Neural cell (in vitro differentiated cells): ENCODE measurements around the gene MYADML2. TPM values are rescaled to one million over a fixed set of nuclear protein-coding genes. Genes with fewer than 3 reads are reported as not detected.

Source experiments
- H2AFZ ChIP-seq: fragments of 200-600, 300-800 bp; sonication (generic), shearing (Covaris generic); 2 replicates; pipeline ENCODE4 v1.6.0; 2014; ENCODE audit warnings: low read depth, mild to moderate bottlenecking, antibody characterized with exemption, low read length, moderate library complexity
- H3F3A ChIP-seq: fragments of 200-600 bp; shearing (Covaris generic); 2 replicates; pipeline ENCODE4 v1.6.1; 2016; ENCODE audit warnings: mild to moderate bottlenecking, moderate library complexity, mixed read lengths, antibody characterized with exemption, low read length; ENCODE audit not compliant: insufficient read depth, poor library complexity, severe bottlenecking
- H3K27ac ChIP-seq: fragments of 200-600, 300-800 bp; sonication (generic), shearing (Covaris generic); 2 replicates; pipeline ENCODE4 v1.5.1; 2014; ENCODE audit warnings: mild to moderate bottlenecking, low read length, moderate library complexity
- H3K27me3 ChIP-seq: fragments of 300-800, 200-600 bp; sonication (generic), shearing (Covaris generic); 2 replicates; pipeline ENCODE4 v1.6.0; 2014; ENCODE audit warnings: mild to moderate bottlenecking, low read depth, low read length, moderate library complexity; ENCODE audit not compliant: insufficient read depth
- H3K36me3 ChIP-seq: fragments of 300-800, 200-600 bp; sonication (generic), shearing (Covaris generic); 2 replicates; pipeline ENCODE4 v1.5.1; 2014; ENCODE audit warnings: mild to moderate bottlenecking, antibody characterized with exemption, low read length, moderate library complexity; ENCODE audit not compliant: insufficient read depth
- H3K4me2 ChIP-seq: fragments of 300-800, 200-600 bp; sonication (generic), shearing (Covaris generic); 2 replicates; pipeline ENCODE4 v1.6.0; 2014; ENCODE audit warnings: mild to moderate bottlenecking, low read length
- H3K4me3 ChIP-seq: fragments of 300-800, 200-600 bp; sonication (generic), shearing (Covaris generic); 2 replicates; pipeline ENCODE4 v1.5.1; 2014; ENCODE audit warnings: mild to moderate bottlenecking, low read length, moderate library complexity
- H3K79me2 ChIP-seq: fragments of 200-600 bp; shearing (Covaris generic); replicated peaks from 2 replicates; pipeline ENCODE4 v1.6.0; 2014; ENCODE audit warnings: mild to moderate bottlenecking, low read length, moderate library complexity; ENCODE audit not compliant: insufficient read depth
- H3K9ac ChIP-seq: fragments of 300-800, 200-600 bp; sonication (generic), shearing (Covaris generic); 2 replicates; pipeline ENCODE4 v1.6.1; 2016; ENCODE audit warnings: mild to moderate bottlenecking, low read length, mixed read lengths
- H3K9me2 ChIP-seq: fragments of 200-600 bp; shearing (Covaris generic); 2 replicates; pipeline ENCODE4 v1.6.1; 2016; ENCODE audit warnings: mild to moderate bottlenecking, low read length, mixed read lengths; ENCODE audit not compliant: insufficient read depth
- H3K9me3 ChIP-seq: fragments of 200-600, 300-800 bp; sonication (generic), shearing (Covaris generic); 2 replicates; pipeline ENCODE4 v1.6.1; 2016; ENCODE audit warnings: mild to moderate bottlenecking, mixed run types, low read length, moderate library complexity, mixed read lengths
- H4K20me1 ChIP-seq: fragments of 200-600 bp; shearing (Covaris generic); 2 replicates; pipeline ENCODE4 v1.6.1; 2016; ENCODE audit warnings: mild to moderate bottlenecking, mixed run types; ENCODE audit not compliant: insufficient read depth
- EP300 ChIP-seq: fragments of 450-650 bp; conservative IDR thresholded peaks from 2 replicates; pipeline ENCODE4 v1.6.1; 2014; ENCODE audit warnings: antibody characterized with exemption, mild to moderate bottlenecking, moderate library complexity; ENCODE audit not compliant: poor library complexity, severe bottlenecking
- EZH2 ChIP-seq: fragments of 200-600, 300-800 bp; shearing (Covaris generic), sonication (generic); IDR thresholded peaks from 2 replicates; pipeline ENCODE4 v1.6.1; 2014; ENCODE audit warnings: antibody characterized with exemption, low read length, borderline replicate concordance, mild to moderate bottlenecking; ENCODE audit not compliant: insufficient read depth, poor library complexity, severe bottlenecking
- MXI1 ChIP-seq: fragments of 450-650 bp; conservative IDR thresholded peaks from 2 replicates; pipeline ENCODE4 v1.6.1; 2014; ENCODE audit warnings: antibody characterized with exemption, mild to moderate bottlenecking; ENCODE audit not compliant: poor library complexity, severe bottlenecking
- POLR2AphosphoS5 ChIP-seq: IDR thresholded peaks from 2 replicates; pipeline ENCODE4 v1.6.1; 2012
- RAD21 ChIP-seq: fragments of 450-650 bp; conservative IDR thresholded peaks from 2 replicates; pipeline ENCODE4 v1.6.1; 2014; ENCODE audit warnings: antibody characterized with exemption, mild to moderate bottlenecking, moderate library complexity
- TAF1 ChIP-seq: IDR thresholded peaks from 2 replicates; pipeline ENCODE4 v1.6.1; 2012; ENCODE audit warnings: low read depth
- polyA plus RNA-seq: library from polyadenylated mRNA; depleted of rRNA; stranded (reverse); fragments of >200 nt; gene quantifications from 2 replicates; pipeline ENCODE4 v1.2.3, GENCODE V29; 2014
- TF ChIP-seq, protein P1 (sequence below): IDR thresholded peaks from 2 replicates; pipeline ENCODE4 v1.6.1; 2012; ENCODE audit warnings: borderline replicate concordance
- TF ChIP-seq, protein P2 (sequence below): fragments of 450-650 bp; IDR thresholded peaks from 2 replicates; pipeline ENCODE4 v1.5.1; 2014; ENCODE audit warnings: antibody characterized with exemption, mild to moderate bottlenecking, moderate library complexity; ENCODE audit not compliant: poor library complexity, severe bottlenecking

The MYADML2 gene
- polyA plus RNA-seq, 1 donor from 2014 or later: 1.1 TPM

DNA sequence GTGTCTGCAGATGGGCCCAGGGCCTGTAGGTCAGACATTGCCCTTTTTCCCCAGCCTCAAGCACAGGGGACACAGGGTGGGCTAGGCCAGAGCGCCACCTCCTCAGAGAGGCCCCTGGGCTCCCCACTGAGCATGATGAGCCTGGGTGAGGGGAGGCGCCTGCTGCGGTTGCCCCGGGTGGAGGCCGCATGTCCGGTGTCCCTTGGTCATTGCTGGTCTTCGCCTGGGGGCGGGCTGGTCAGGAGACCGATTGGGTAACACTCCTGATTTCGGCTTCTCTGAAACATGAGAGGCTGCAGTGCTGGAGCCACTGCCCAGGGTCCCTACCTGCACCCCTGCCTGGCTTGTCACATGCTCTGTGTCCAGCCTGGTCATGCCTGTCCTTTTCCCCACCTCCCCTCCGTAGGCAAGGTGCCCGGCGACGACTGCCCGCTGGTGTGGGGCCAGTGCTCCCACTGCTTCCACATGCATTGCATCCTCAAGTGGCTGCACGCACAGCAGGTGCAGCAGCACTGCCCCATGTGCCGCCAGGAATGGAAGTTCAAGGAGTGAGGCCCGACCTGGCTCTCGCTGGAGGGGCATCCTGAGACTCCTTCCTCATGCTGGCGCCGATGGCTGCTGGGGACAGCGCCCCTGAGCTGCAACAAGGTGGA lies 47.4 kb downstream of the MYADML2 start:
- Histone ChIP-seq H3K36me3 (no peaks in the 10 kb centered on the region), H3K9ac (no peak overlapping the region), H2AFZ (no peak overlapping the region), H4K20me1 (no peaks in the 10 kb centered on the region), H3K79me2 (no peaks in the 10 kb centered on the region), H3K4me3 (no peak overlapping the region), H3K4me2 (no peak overlapping the region), H3K9me2 (no peaks in the 10 kb centered on the region), H3K9me3 (no peaks in the 10 kb centered on the region), H3K27ac (no peak overlapping the region), H3F3A (no peaks in the 10 kb centered on the region), H3K27me3 (peaks cover 19% of the 10 kb centered on the region)
- TF ChIP-seq POLR2AphosphoS5: no peak
- TF ChIP-seq EZH2: no peak

DNA sequence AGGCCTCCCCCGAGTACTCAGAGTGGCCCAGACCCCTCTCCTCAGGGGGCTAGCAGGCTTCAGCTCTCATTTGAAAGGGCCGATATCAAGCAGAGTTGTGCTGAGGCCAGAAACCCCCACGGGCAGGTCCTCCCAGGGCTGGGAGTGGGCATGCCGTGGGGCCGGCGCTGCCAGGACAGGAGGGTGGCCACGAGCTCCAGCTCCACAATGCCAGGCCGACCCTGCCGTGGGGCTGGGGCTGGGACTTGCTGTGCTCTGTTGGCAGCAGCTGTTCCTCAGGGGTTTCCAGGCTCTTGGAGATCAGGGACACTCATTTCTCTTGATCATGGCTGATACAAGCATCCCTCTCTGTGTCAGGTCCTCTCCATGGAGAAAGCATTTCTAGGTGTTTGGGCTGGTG lies 48.1 kb downstream of the MYADML2 start:
- no peak overlapping the region for H3K27ac ChIP-seq
- H3K36me3 ChIP-seq: no peaks in the 10 kb centered on the region
- no peak overlapping the region for H3K4me2 ChIP-seq

DNA sequence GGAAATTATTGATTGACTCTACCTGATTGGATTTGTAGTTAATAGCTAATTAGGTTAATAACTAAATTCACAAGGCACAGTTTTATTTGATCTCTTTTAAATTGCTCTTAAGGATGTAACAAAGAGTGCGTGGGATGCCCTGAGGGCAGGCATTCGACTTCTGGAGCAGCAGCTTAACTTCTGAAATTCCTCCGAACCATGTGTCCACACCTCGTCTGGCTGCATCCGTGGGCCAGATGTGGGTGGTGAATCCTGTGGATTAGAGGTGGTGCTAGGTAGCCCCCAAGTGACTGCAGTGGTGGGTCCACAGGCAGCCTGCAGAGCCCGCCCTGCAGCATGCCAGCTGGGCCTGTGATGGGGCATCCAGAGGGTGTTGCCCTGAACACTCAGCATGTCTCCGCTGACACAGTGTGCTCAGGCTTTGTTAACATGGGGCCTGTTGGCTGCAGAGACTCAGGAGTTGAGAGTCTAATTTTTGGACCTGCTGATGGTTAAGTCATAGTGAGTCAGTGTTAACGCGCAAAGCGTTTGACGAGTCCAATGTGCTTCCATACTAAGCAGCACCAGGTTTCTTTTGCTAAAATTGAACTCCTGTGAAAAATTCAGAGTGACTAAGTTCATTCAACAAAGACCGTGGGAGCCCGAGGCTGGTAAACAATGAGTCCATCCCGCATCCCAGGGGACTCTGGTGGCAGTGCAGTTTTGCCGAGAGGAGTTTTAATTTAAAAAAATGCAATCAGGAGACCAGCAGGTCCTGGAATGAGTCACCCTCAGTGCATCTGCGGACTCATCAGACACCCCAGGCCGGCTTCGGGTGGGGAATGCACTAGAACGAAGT lies 48.8 kb downstream of the MYADML2 start:
- no peak overlapping the region for H3K4me3 ChIP-seq
- H3K9ac ChIP-seq: no peak overlapping the region
- no peaks in the 10 kb centered on the region for H3F3A ChIP-seq
- no peak overlapping the region for H3K27ac ChIP-seq
- H3K4me2 ChIP-seq: no peak overlapping the region
- no peaks in the 10 kb centered on the region for H3K79me2 ChIP-seq
- no peaks in the 10 kb centered on the region for H3K36me3 ChIP-seq
- H3K27me3 ChIP-seq: peaks cover 19% of the 10 kb centered on the region
- H3K9me3 ChIP-seq: no peaks in the 10 kb centered on the region
- TF ChIP-seq, protein P1, sequence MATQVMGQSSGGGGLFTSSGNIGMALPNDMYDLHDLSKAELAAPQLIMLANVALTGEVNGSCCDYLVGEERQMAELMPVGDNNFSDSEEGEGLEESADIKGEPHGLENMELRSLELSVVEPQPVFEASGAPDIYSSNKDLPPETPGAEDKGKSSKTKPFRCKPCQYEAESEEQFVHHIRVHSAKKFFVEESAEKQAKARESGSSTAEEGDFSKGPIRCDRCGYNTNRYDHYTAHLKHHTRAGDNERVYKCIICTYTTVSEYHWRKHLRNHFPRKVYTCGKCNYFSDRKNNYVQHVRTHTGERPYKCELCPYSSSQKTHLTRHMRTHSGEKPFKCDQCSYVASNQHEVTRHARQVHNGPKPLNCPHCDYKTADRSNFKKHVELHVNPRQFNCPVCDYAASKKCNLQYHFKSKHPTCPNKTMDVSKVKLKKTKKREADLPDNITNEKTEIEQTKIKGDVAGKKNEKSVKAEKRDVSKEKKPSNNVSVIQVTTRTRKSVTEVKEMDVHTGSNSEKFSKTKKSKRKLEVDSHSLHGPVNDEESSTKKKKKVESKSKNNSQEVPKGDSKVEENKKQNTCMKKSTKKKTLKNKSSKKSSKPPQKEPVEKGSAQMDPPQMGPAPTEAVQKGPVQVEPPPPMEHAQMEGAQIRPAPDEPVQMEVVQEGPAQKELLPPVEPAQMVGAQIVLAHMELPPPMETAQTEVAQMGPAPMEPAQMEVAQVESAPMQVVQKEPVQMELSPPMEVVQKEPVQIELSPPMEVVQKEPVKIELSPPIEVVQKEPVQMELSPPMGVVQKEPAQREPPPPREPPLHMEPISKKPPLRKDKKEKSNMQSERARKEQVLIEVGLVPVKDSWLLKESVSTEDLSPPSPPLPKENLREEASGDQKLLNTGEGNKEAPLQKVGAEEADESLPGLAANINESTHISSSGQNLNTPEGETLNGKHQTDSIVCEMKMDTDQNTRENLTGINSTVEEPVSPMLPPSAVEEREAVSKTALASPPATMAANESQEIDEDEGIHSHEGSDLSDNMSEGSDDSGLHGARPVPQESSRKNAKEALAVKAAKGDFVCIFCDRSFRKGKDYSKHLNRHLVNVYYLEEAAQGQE: no peak
- TF ChIP-seq MXI1 (no peak), RAD21 (no peak), POLR2AphosphoS5 (no peak), EP300 (no peak), TAF1 (no peak)
- TF ChIP-seq, protein P2, sequence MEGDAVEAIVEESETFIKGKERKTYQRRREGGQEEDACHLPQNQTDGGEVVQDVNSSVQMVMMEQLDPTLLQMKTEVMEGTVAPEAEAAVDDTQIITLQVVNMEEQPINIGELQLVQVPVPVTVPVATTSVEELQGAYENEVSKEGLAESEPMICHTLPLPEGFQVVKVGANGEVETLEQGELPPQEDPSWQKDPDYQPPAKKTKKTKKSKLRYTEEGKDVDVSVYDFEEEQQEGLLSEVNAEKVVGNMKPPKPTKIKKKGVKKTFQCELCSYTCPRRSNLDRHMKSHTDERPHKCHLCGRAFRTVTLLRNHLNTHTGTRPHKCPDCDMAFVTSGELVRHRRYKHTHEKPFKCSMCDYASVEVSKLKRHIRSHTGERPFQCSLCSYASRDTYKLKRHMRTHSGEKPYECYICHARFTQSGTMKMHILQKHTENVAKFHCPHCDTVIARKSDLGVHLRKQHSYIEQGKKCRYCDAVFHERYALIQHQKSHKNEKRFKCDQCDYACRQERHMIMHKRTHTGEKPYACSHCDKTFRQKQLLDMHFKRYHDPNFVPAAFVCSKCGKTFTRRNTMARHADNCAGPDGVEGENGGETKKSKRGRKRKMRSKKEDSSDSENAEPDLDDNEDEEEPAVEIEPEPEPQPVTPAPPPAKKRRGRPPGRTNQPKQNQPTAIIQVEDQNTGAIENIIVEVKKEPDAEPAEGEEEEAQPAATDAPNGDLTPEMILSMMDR: no peak
- H4K20me1 ChIP-seq: no peaks in the 10 kb centered on the region
- H2AFZ ChIP-seq: no peak overlapping the region
- H3K9me2 ChIP-seq: no peaks in the 10 kb centered on the region

More for the DNA sequence above, 48.1 kb downstream of the MYADML2 start:
- peaks cover 19% of the 10 kb centered on the region for H3K27me3 ChIP-seq
- no peak overlapping the region for H3K9ac ChIP-seq
- H3K4me3 ChIP-seq: no peak overlapping the region
- H3F3A ChIP-seq: no peaks in the 10 kb centered on the region
- no peak for TF ChIP-seq MXI1
- no peaks in the 10 kb centered on the region for H3K9me3 ChIP-seq
- no peak overlapping the region for H2AFZ ChIP-seq
- H3K9me2 ChIP-seq: no peaks in the 10 kb centered on the region
- no peaks in the 10 kb centered on the region for H3K79me2 ChIP-seq
- H4K20me1 ChIP-seq: no peaks in the 10 kb centered on the region
